GM23338 (cell line): ENCODE results near the gene RCAN1.

Experiments
- CREB1 ChIP-seq: fragments of 250-450 bp; sonication (Bioruptor Pico); IDR thresholded peaks from 2 replicates; pipeline ENCODE4 v1.5.0; 2020; ENCODE audit warnings: low read depth, mild to moderate bottlenecking, moderate library complexity
- CTCF ChIP-seq, 2 experiments: fragments of 200-600 bp in 1 of 2; sonication (generic) in 1 of 2; conservative IDR thresholded peaks; 2 replicates each; pipeline versions ENCODE4 v1.5.1 to v1.6.1; 2016 to 2017; ENCODE audit warnings: antibody characterized with exemption in 2 of 2, low read depth in 2 of 2, mild to moderate bottlenecking in 2 of 2, moderate library complexity in 1 of 2
- ETS1 ChIP-seq: IDR thresholded peaks from 2 replicates; pipeline ENCODE4 v1.6.1; 2016; ENCODE audit warnings: antibody characterized with exemption
- EZH2 ChIP-seq: fragments of 200-600 bp; sonication (generic); IDR thresholded peaks from one replicate; pipeline ENCODE4 v1.8.0; 2017; ENCODE audit warnings: antibody characterized with exemption, mild to moderate bottlenecking, low read depth; ENCODE audit not compliant: unreplicated experiment
- EZH2phosphoT487 ChIP-seq: fragments of 200-600 bp; sonication (generic); IDR thresholded peaks from one replicate; pipeline ENCODE4 v1.8.1; 2018; ENCODE audit warnings: antibody characterized with exemption; ENCODE audit not compliant: unreplicated experiment
- JUNB ChIP-seq: IDR thresholded peaks from one replicate; pipeline ENCODE4 v1.6.1; 2016; ENCODE audit warnings: antibody characterized with exemption; ENCODE audit not compliant: unreplicated experiment
- POLR2AphosphoS5 ChIP-seq: IDR thresholded peaks from 2 replicates; pipeline ENCODE4 v1.6.1; 2016; ENCODE audit warnings: antibody characterized with exemption, low read depth
- REST ChIP-seq: IDR thresholded peaks from one replicate; pipeline ENCODE4 v1.6.1; 2018; ENCODE audit warnings: antibody characterized with exemption; ENCODE audit not compliant: unreplicated experiment
- ZNF114 ChIP-seq: fragments of 250-450 bp; sonication (Bioruptor Pico); IDR thresholded peaks from 2 replicates; pipeline ENCODE4 v1.5.0; 2020; ENCODE audit warnings: mild to moderate bottlenecking, moderate library complexity

- TF ChIP-seq CTCF (conservative IDR thresholded peaks at IDR 0.05; ENCODE audit: low read depth in 2 of 2) (no peak), REST (no peak), EZH2 (no peak), CREB1 (CRISPR knock-in tag) (no peak), POLR2AphosphoS5 (no peak), ETS1 (no peak), JUNB (no peak), ZNF114 (no peak), EZH2phosphoT487 (no peak)
Measured at GRCh38 chr21:34530261-34530660, 84.7 kb downstream of the RCAN1 start.
